ENCODE data around the gene GPR141. TPM values are rescaled to one million over a fixed set of nuclear protein-coding genes. Genes with fewer than 3 reads are reported as not detected.

GPR141 gene
- total and polyA plus RNA-seq, 9 of the 15 experiments (the other 6 are each of a cell fraction or from before 2014, with no cell fraction given), result not detected

DNA sequence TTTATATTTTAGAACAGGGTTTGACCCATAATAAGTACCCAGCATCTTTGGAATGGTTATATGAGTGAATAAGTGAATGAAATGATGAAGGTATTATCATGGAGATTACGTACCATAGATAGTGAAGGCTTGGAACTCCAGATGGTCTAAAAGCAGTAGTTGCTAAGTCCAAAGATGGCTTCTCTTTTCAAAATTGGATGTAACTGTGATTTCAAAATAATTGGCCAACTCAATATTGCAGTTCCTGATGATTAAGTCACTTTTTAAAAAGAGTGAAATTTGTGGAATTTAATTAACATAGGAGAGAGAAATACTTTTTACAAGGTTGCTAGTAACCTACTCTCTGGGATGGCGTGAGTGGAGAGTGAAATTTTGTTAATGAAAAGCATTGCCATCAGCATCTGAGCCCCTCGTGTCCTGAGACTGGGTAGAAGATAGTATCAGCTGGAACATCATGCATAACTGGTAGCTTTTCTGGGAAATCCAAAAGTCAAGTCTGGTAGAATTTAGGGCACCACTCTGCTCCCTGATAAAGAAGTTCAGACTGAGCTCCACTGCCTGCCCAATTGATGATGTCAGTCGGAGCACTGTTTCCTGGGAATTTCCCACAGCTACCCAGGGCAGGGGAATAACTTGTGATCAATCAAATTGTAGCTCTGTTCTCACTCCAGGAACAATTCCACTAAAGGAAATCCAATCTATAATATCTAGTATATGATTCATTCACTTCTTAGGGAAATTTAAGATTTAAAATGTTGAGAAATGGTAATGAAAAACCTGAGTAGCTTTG, 3.2 kb downstream of the GPR141 start:
- DNase-seq (ENCODE audit: extremely low read depth in 1 of 4, low spot score in 3 of 4), result no peak
- Histone ChIP-seq H3K4me1 (replicated peaks in 1 of 2; ENCODE audit: control insufficient read depth in 2 of 2, insufficient read depth in 2 of 2, low read length in 2 of 2) (no peaks in the 10 kb centered on the region), H2AFZ (ENCODE audit: low read depth, low read length) (no peak overlapping the region), H3K4me3 (no peak overlapping the region), H3K4me2 (ENCODE audit: insufficient read depth, low read length) (no peak overlapping the region), H3K9ac (ENCODE audit: insufficient read depth in 1 of 2, low read depth in 2 of 2, low read length in 2 of 2) (no peak overlapping the region), H4K20me1 (replicated peaks; ENCODE audit: control insufficient read depth, insufficient read depth, low read length) (no peaks in the 10 kb centered on the region), H3K36me3 (ENCODE audit: control insufficient read depth, insufficient read depth, low read length) (no peaks in the 10 kb centered on the region), H3K27ac (ENCODE audit: extremely low read depth, low read depth, low read length) (no peak overlapping the region), H3K9me1 (ENCODE audit: control insufficient read depth, insufficient read depth, low read length) (no peaks in the 10 kb centered on the region), H3K9me3 (replicated peaks; ENCODE audit: control insufficient read depth, insufficient read depth, low read depth, low read length) (no peaks in the 10 kb centered on the region), H3K79me2 (ENCODE audit: control insufficient read depth, insufficient read depth, low read length) (no peaks in the 10 kb centered on the region), H3K27me3 (ENCODE audit: control insufficient read depth in 2 of 2, insufficient read depth in 2 of 2, low read length in 2 of 2) (no peaks in the 10 kb centered on the region)
- ATAC-seq, result no peak
- FAIRE-seq, result no peak
- TF ChIP-seq MTA1 (IDR thresholded peaks at IDR 0.05; ENCODE audit: borderline replicate concordance), result no peak
- no peak for TF ChIP-seq THAP7 (CRISPR knock-in tag; IDR thresholded peaks at IDR 0.05)
- TF ChIP-seq MYNN (IDR thresholded peaks at IDR 0.05), result no peak
- TF ChIP-seq MYNN (CRISPR knock-in tag; IDR thresholded peaks at IDR 0.05), result no peak
- no peak for TF ChIP-seq ZNF407 (IDR thresholded peaks at IDR 0.05; ENCODE audit: low read depth)
- in situ Hi-C loops (cut with MboI) (no loop called here), intact Hi-C loops (cut with micrococcal nuclease) (no loop called here)
- WGBS (ENCODE audit: insufficient coverage, low coverage, missing lambda C conversion rate), result 0% methylated on average over 4 of the region's 4 CpGs
- CTCF ChIA-PET (ENCODE audit: low intra/inter-chr PET ratio), result no interaction called here
- BruUV-seq (replicated peaks), result no TSS peak
- POLR2A ChIA-PET, result no interaction called here

Data from K562 (cell line).